H9 (cell line): ENCODE results near the gene SMYD4. TPM values are rescaled to one million over a fixed set of nuclear protein-coding genes. Genes with fewer than 3 reads are reported as not detected.

ENCODE experiments used
- DNase-seq: peaks from one replicate; pipeline ENCODE4 v3.0.0-alpha.2; 2017
- H2AFZ ChIP-seq: one replicate; pipeline ENCODE4 v1.6.1; 2013; ENCODE audit warnings: mild to moderate bottlenecking, low read length, control low read depth, moderate library complexity
- H2AK5ac ChIP-seq: 2 replicates; pipeline ENCODE4 v1.6.1; 2013; ENCODE audit warnings: low read length, control low read depth, mixed read lengths; ENCODE audit not compliant: insufficient read length
- H2BK120ac ChIP-seq: one replicate; pipeline ENCODE4 v1.6.1; 2013; ENCODE audit warnings: low read depth, mild to moderate bottlenecking, low read length, control low read depth, inconsistent platforms; ENCODE audit not compliant: poor library complexity, severe bottlenecking
- H2BK12ac ChIP-seq: 2 replicates; pipeline ENCODE4 v1.6.1; 2013; ENCODE audit warnings: low read length, control low read depth, mixed read lengths, low read depth; ENCODE audit not compliant: insufficient read length
- H2BK15ac ChIP-seq: 2 replicates; pipeline ENCODE4 v1.6.1; 2013; ENCODE audit warnings: low read depth, low read length, control low read depth
- H2BK20ac ChIP-seq: one replicate; pipeline ENCODE4 v1.6.1; 2013; ENCODE audit warnings: low read depth, mild to moderate bottlenecking, low read length, control low read depth, inconsistent platforms; ENCODE audit not compliant: poor library complexity, severe bottlenecking
- H2BK5ac ChIP-seq: 2 replicates; pipeline ENCODE4 v1.6.1; 2013; ENCODE audit warnings: low read length, control low read depth, mixed read lengths; ENCODE audit not compliant: insufficient read length
- H3K14ac ChIP-seq: 2 replicates; pipeline ENCODE4 v1.6.1; 2013; ENCODE audit warnings: low read length, control low read depth; ENCODE audit not compliant: insufficient read depth
- H3K18ac ChIP-seq: 2 replicates; pipeline ENCODE4 v1.6.1; 2013; ENCODE audit warnings: low read depth, mild to moderate bottlenecking, mixed read lengths, low read length, control low read depth; ENCODE audit not compliant: insufficient read length
- H3K23ac ChIP-seq: 2 replicates; pipeline ENCODE4 v1.6.1; 2013; ENCODE audit warnings: low read length, control low read depth, mixed read lengths, low read depth; ENCODE audit not compliant: insufficient read length
- H3K23me2 ChIP-seq: 2 replicates; pipeline ENCODE4 v1.6.1; 2013; ENCODE audit warnings: low read depth, mild to moderate bottlenecking, mixed read lengths, low read length, control low read depth; ENCODE audit not compliant: insufficient read length, poor library complexity, severe bottlenecking
- H3K27ac ChIP-seq: 2 replicates; pipeline ENCODE4 v1.5.1; 2013; ENCODE audit warnings: low read length, control low read depth, mixed read lengths, low read depth; ENCODE audit not compliant: insufficient read length
- H3K27me3 ChIP-seq: 2 replicates; pipeline ENCODE4 v1.6.1; 2013; ENCODE audit warnings: low read length, control low read depth, inconsistent platforms; ENCODE audit not compliant: insufficient read depth
- H3K4ac ChIP-seq: 2 replicates; pipeline ENCODE4 v1.6.1; 2013; ENCODE audit warnings: low read depth, mild to moderate bottlenecking, control low read depth, inconsistent platforms, low read length, moderate library complexity
- H3K4me1 ChIP-seq: 2 replicates; pipeline ENCODE4 v1.6.1; 2013; ENCODE audit warnings: low read length, control low read depth, inconsistent platforms; ENCODE audit not compliant: insufficient read depth
- H3K4me2 ChIP-seq: 2 replicates; pipeline ENCODE4 v1.6.1; 2013; ENCODE audit warnings: low read length, control low read depth, mixed read lengths; ENCODE audit not compliant: insufficient read length, insufficient read depth
- H3K56ac ChIP-seq: 2 replicates; pipeline ENCODE4 v1.6.1; 2013; ENCODE audit warnings: low read depth, mild to moderate bottlenecking, mixed read lengths, low read length, control low read depth; ENCODE audit not compliant: insufficient read length
- H3K79me1 ChIP-seq: 2 replicates; pipeline ENCODE4 v1.6.1; 2013; ENCODE audit warnings: low read depth, mild to moderate bottlenecking, moderate library complexity, low read length, control low read depth, inconsistent platforms; ENCODE audit not compliant: insufficient read depth, poor library complexity, severe bottlenecking
- H3K79me2 ChIP-seq: 2 replicates; pipeline ENCODE4 v1.6.1; 2013; ENCODE audit warnings: low read length, control low read depth, inconsistent platforms; ENCODE audit not compliant: insufficient read depth
- H3K9ac ChIP-seq: 2 replicates; pipeline ENCODE4 v1.6.1; 2013; ENCODE audit warnings: low read length, control low read depth, mixed read lengths; ENCODE audit not compliant: insufficient read length; ENCODE audit errors: extremely low read depth
- H3K9me3 ChIP-seq: one replicate; pipeline ENCODE4 v1.6.1; 2013; ENCODE audit warnings: low read depth, low read length, inconsistent platforms; ENCODE audit not compliant: control insufficient read depth
- H3T11ph ChIP-seq: one replicate; pipeline ENCODE4 v1.6.1; 2013; ENCODE audit warnings: mild to moderate bottlenecking, low read length, control low read depth, inconsistent platforms
- H4K20me1 ChIP-seq: one replicate; pipeline ENCODE4 v1.6.1; 2013; ENCODE audit not compliant: control insufficient read depth, insufficient read length, insufficient read depth
- H4K5ac ChIP-seq: 2 replicates; pipeline ENCODE4 v1.6.1; 2013; ENCODE audit warnings: low read depth, mild to moderate bottlenecking, mixed read lengths, low read length, control low read depth; ENCODE audit not compliant: insufficient read length
- H4K8ac ChIP-seq: replicated peaks from 2 replicates; pipeline ENCODE4 v1.6.1; 2013; ENCODE audit warnings: low read length, control low read depth, mixed read lengths, low read depth; ENCODE audit not compliant: insufficient read length
- H4K91ac ChIP-seq: 2 replicates; pipeline ENCODE4 v1.6.1; 2013; ENCODE audit warnings: low read depth, mild to moderate bottlenecking, moderate library complexity, mixed read lengths, low read length, control low read depth; ENCODE audit not compliant: insufficient read length
- H3K27ac Mint-ChIP-seq, 3 experiments: 2 replicates in 2 of 3; 3 replicates in 1 of 3; pipeline ENCODE4 v1.8.0; 2020 to 2021; ENCODE audit warnings: mixed read lengths in 3 of 3, mild to moderate bottlenecking in 1 of 3, moderate library complexity in 1 of 3
- H3K27me3 Mint-ChIP-seq: 2 replicates; pipeline ENCODE4 v1.8.0; 2021; ENCODE audit warnings: low read depth, mild to moderate bottlenecking, moderate library complexity, mixed read lengths
- H3K36me3 Mint-ChIP-seq, 3 experiments: 2 replicates in 2 of 3; 3 replicates in 1 of 3; pipeline ENCODE4 v1.8.0; 2020 to 2021; ENCODE audit warnings: low read depth in 3 of 3, mixed read lengths in 3 of 3; ENCODE audit not compliant: insufficient read depth in 1 of 3
- H3K4me1 Mint-ChIP-seq, 2 experiments: 2 replicates each; pipeline ENCODE4 v1.8.0; 2020; ENCODE audit warnings: mixed read lengths in 2 of 2
- H3K4me3 Mint-ChIP-seq, 2 experiments: 2 replicates in 1 of 2; 3 replicates in 1 of 2; pipeline ENCODE4 v1.8.0; 2020 to 2021; ENCODE audit warnings: mild to moderate bottlenecking in 2 of 2, mixed read lengths in 2 of 2, moderate library complexity in 1 of 2
- H3K9me3 Mint-ChIP-seq, 2 experiments: 2 replicates in 1 of 2; 3 replicates in 1 of 2; pipeline ENCODE4 v1.8.0; 2020; ENCODE audit warnings: mild to moderate bottlenecking in 2 of 2, mixed read lengths in 2 of 2, moderate library complexity in 1 of 2
- CTCF ChIP-seq: fragments of 200-600 bp; sonication (generic); conservative IDR thresholded peaks from 3 replicates; pipeline ENCODE4 v1.8.0; 2021; ENCODE audit warnings: antibody characterized with exemption, mild to moderate bottlenecking
- WGBS: extraction: QIAGEN DNeasy Blood & Tissue Kit; methylation state at CpG from one replicate; pipeline ENCODE4 v1.1.7; 2013; ENCODE audit warnings: missing lambda C conversion rate, low lambda C conversion rate, mixed read lengths; ENCODE audit not compliant: insufficient read length; ENCODE audit errors: extremely low coverage; 5-methylcytosine and 5-hydroxymethylcytosine counted together
- total RNA-seq: library from RNA; stranded (reverse); gene quantifications from 2 replicates; pipeline ENCODE4 v1.2.1, GENCODE V29; 2021

SMYD4 gene
- total RNA-seq, 1 experiment from 2014 or later: 28.8 TPM

- no peaks in the 10 kb centered on the region for H4K20me1 ChIP-seq
- DNase-seq: no peak
- no peak overlapping the region for H4K5ac ChIP-seq
- no peak overlapping the region for H3K9ac ChIP-seq
- H3K4me2 ChIP-seq: no peak overlapping the region
- no peaks in the 10 kb centered on the region for H3K23me2 ChIP-seq
- H2BK12ac ChIP-seq: no peak overlapping the region
- no peak overlapping the region for H4K8ac ChIP-seq
- H3K27me3 ChIP-seq: no peaks in the 10 kb centered on the region
- Mint-ChIP-seq H3K4me1 (peaks cover 6 to 12% of the 10 kb centered on the region in 2 experiments; a peak in 1 of 4 replicates), H3K36me3 (peaks cover 0 to 7% (median 3%) of the 10 kb centered on the region in 3 experiments; a peak in 3 of 7 replicates), H3K9me3 (peaks cover 0 to 13% of the 10 kb centered on the region in 2 experiments; a peak in 1 of 5 replicates), H3K27ac (peak overlapping the region in 1 of 3 experiments; percentile 83; a peak in 3 of 7 replicates), H3K4me3 (no peak overlapping the region), H3K27me3 (no peaks in the 10 kb centered on the region; the same call in 1 of the 2 replicates)
- H3K79me2 ChIP-seq: no peaks in the 10 kb centered on the region
- H3K4me1 ChIP-seq: no peaks in the 10 kb centered on the region; the same call in 1 of the 2 replicates
- no peak overlapping the region for H2AFZ ChIP-seq
- H2BK5ac ChIP-seq: no peak overlapping the region
- no peak overlapping the region for H2BK20ac ChIP-seq
- H2AK5ac ChIP-seq: no peak overlapping the region
- no peak overlapping the region for H4K91ac ChIP-seq
- no peak overlapping the region for H2BK120ac ChIP-seq
- no CpG with 5 or more reads among the region's 25 CpGs for WGBS
- no peak overlapping the region for H2BK15ac ChIP-seq
- no peak overlapping the region for H3K27ac ChIP-seq
- H3K14ac ChIP-seq: no peak overlapping the region; the same call in 1 of the 2 replicates
- H3K56ac ChIP-seq: no peak overlapping the region
- H3K18ac ChIP-seq: no peak overlapping the region
- H3K9me3 ChIP-seq: no peaks in the 10 kb centered on the region
- no peak overlapping the region for H3K4ac ChIP-seq
- H3K23ac ChIP-seq: no peak overlapping the region
- TF ChIP-seq CTCF: no peak
- no peaks in the 10 kb centered on the region for H3K79me1 ChIP-seq
- H3T11ph ChIP-seq: no peak overlapping the region
These were observed 93.1 kb downstream of the SMYD4 start for GRCh38 chr17:1736348-1737281.
